ENCODE measurements around the gene FAH.
A peak's percentile ranks its signal among the peaks of the same experiment; 100 is the strongest.
"Not testable (repeated sequence)": the region's sequence is repeated elsewhere in the genome, so short reads cannot be mapped to it uniquely, and the experiment has no call there.

Gene FAH

DNA sequence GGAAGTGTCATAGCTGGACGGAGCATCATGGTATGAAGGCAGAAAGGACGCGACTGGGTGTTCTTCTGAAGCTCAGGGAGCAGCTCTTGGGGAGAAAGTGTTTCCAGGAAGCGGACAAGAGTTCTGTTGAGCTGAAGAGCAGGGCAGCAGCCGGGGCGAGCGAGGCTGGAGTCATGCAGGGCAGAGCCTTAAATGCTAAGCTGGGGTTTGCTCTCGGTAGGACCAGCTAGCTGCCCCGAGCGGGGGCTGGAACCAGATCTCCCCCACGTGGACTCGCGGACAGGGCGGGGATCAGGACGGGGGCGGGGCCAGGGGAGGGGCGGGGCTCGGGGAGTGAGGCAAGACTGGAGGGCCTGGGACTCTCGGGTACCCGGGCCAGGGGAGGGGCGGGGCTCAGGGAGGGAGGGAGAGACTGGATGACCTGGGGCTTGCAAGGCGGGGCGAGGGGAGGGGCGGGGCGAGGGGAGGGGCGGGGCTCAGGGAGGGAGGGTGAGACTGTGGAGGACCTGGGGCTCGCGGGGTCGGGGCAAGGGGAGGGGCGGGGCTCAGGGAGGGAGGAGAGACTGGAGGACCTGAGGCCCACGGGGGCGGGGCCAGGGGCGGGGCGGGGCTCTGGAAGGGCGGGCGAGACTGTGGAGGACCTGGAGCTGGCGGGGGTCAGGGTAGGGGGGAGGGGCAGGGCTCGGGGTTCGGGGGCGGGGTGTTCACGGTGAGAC, 461 bp upstream of the FAH start:
- peak; percentile 94 for DNase-seq

DNA sequence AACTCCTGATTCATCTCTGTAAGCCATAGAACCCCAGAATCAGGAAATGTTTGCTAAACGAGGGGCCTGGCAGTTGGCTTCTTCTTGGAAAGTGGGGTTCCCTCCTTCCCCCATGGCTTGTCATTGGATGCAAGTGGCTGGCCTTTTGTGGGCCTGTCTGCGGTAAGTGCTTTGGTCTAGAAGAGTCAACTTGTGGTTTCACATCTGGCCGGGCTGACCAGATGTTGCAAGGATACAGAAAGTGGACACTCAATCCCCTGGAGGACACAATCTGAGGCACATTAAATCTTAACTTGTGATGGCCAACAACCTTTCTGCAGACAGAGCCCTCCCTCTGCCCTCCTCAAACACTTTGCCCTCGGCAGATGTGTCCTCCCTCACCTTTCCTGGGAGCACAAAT, 1.1 kb downstream of the FAH start:
- no peak for DNase-seq

DNA sequence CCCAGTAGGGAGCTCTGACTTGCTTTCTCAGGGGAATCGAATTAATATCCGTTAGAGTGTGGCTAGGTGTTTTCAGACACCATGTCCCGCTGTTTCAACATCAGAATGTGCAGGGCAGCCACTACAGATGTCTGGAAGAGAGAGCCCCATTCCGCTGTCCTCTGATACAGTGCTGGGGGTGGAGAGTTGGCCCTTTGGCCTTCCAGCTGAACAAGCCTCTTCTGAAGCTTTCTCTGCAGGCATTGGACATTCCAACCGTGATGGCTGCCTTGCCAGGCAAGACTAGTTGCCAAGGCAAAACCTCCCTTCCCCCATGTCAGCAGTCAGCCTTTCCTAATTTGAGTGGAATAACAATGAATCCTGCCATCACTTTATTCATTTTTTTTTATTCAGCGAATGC, 1.5 kb downstream of the FAH start:
- no peak for DNase-seq

DNA sequence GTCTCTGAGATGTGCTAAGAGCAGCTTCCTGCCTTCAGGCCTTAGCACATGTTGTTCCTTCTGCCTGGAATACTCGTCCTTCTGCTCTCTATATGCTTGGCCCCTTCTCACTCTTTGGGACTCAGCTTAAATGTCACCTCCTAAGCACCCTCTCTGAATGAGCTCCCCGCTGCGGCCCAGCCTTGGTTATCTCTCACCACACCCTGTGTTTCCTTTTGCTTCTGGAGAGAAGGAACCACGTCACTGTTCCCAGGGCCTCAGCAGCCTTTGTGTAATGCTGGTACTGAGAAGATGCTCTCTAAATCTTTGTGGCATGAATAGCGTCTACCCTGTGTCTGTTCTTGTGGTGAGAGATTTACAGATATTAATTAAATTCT, 2.2 kb downstream of the FAH start:
- DNase-seq = no peak

DNA sequence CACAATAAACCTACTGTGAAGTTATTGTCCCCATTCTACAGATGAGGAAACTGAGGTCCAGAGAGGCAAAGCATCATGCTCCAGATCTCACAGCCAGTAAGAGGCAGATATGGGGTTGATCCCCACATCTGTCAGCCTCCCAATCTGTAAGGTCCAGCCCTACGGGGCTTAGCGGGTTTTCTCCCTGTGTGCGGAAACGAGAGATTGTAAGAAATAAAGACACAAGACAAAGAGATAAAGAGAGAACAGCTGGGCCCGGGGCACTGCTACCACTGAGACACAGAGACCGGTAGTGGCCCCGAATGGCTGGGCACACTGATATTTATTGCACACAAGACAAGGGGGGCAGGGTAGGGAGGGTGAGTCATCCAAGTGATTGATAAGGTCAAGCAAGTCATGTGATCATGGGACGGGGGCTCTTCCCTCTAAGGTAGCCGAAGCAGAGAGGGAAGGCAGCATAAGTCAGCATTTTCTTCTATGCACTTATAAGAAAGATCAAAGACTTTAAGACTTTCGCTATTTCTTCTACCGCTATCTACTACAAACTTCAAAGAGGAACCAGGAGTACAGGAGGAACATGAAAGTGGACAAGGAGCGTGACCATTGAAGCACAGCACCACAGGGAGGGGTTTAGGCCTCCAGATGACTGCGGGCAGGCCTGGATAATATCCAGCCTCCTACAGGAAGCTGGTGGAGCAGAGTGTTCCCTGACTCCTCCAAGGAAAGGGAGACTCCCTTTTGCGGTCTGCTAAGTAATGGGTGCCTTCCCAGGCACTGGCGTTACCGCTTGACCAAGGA, 2.8 kb downstream of the FAH start:
- not testable (repeated sequence) for DNase-seq

DNA sequence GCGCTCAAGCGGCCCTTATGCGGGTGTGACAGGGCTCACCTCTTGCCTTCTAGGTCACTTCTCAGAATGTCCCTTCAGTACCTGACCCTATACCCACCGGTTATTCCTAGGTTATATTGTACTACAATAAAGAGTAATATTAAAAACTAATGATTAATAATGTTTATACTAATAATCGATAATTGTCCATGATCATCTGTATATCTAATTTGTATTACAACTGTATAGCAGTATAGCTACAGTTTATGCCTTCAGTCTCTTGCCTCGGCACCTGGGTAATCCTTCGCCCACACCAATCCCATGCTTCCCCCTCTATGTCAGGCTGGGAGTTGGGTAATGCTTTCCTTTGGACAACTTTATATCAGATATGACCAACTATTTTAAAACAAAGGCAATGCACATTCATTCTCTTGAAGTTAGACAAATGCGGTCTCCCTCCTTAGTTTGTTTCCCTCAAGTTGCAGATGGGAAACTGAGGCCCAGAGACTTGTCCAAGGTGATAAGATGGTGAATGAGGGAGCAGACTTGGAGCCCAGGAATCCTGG, 3.4 kb downstream of the FAH start:
- no peak for DNase-seq

DNA sequence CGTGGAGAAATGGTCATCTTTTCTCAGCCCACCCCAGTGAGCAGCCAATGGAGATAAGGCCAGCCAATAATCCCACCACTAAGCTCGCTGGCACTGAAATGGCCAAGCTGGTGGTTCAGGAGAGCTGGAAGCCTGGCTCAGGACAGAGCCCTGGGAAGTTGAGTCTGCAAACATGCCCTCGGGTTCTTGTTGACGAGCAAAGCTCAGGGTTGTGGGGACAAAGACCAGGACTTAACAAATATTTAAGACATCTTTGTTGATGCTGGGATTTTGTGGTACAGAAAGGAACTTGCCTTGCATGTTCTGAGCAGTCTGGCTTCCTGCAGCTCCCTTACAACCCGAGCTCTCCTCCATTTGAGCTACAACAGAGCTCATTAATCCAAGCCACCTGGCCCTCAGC, 4.4 kb downstream of the FAH start:
- no peak for DNase-seq

DNA sequence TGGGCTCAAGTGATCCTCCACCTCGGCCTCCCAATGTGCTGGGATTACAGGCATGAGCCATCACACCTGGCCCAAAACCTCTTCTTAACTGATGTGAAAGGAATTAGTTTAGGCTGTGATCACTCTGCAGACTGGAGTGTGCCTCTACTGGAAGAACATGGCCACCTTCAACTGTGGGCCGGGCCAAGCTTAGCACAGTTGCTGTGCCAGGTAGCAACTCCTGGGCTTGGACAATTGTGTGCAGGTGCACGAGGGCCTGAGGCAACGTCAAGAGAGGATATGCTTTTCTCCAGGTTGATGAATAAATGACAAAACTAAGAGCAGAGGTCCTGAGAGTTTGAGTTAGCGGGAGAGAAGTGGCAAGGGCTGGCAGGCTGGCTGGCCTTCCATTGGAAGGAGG, 6.5 kb downstream of the FAH start:
- DNase-seq = no peak

DNA sequence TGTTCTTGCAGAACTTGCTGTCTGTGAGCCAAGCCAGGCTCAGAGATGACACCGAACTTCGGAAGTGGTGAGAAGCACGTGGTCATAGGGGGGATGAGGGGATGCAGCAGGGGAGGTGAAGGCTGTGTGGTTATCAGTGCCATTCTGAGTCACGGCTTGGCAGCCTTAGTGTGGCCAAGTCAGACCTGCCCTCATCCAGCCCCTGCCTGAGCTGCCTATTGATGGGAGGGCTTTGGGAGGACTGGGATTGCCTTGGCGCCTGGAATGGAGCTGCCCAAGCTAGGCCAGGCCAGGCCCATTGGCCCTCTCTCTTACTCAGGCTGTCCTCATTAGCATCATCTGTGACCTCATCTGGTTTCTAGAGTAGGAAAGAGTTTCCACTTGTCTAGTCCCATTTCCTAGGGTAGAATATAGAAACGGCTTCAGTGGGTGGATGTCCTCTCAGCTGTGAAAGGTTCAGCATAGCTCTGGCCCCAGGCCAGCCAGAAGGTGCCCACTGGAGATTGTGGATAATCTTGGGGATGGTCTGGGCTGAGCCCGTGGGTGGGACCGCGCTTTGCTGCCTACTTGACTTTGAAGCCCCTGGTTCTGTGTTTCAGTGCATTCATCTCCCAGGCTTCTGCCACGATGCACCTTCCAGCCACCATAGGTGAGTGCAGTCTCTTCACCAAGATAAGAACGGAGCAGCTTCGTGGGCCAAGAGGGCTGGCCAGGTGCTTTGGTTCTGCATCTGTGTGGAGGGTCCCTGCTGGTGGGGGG, 7.2 kb downstream of the FAH start:
- no peak for DNase-seq

DNA sequence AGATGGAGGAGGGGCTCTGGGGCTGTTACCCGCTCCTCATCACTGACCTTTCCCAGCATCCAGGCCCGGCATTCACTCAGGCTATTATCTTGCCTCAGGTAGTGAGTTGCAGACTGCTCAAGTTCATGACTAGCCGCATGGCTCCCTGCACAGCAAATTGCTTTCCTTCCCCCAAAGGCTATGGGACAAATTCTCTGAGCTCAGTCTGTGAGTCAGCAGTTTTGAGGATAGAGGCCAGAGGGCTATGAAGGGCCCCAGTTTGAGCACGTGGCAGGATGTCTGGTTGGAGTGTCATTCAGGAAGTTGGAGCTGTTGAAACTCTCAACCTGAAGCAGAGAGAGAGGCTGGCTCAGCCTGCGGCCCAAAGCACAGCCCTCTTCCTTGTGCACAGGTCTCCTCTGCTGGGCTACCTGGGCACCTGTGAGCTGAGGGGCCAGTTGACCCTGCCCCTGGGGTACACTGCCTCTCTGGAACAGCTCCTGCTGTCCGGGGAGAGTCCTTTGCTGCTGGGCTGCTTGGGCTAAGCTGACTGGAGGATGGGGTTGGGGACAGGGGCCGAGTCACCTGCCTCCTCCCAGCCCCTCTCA, 7.9 kb downstream of the FAH start:
- DNase-seq = peak; percentile 42

DNA sequence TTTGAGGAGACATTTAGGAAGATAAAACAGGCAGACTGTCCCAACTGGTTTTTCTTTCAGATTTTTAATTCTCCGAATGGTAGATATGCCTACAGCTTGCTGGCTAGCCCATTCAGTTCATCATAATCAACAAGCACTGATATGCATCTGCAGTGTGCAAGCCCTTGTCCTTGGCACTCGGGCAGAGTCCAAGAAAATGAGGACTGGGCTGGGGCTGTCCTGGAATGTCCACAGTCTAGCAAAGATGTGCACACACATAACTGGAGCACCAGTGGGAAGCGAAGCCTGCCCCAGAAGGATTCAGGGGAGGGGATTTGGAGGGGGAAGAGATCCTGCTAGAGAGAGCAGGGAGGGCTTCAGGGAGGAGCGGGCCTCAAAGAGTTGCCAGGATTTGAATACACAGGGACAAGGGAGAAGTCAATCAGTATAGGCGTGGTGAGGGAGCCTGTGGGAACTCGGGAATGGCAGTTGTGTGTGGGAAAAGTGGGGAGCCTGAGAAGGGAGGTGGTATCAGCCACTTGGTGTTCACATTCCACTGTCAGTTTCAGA, 8.7 kb downstream of the FAH start:
- no peak for DNase-seq

DNA sequence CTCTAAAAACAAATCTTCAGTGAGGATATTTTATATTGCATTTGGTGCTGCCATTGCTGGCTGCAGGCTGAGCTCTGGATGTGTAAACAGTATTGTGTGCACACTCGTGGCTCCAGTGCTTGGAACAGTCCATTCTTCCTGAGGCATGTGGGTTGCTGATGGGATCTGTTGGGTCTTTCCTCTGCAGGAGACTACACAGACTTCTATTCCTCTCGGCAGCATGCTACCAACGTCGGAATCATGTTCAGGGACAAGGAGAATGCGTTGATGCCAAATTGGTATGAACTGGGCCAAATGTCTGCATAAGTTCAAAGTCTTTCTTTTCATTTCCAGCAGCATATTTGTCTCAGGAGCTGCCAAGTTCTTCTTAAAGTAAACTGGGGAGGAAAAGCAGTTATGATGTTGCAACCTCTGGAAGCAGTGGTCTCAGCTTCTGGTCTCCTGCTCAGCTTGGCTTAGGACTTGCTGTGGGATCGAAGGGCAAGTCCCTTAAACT, 9.3 kb downstream of the FAH start:
- no peak for DNase-seq

DNA sequence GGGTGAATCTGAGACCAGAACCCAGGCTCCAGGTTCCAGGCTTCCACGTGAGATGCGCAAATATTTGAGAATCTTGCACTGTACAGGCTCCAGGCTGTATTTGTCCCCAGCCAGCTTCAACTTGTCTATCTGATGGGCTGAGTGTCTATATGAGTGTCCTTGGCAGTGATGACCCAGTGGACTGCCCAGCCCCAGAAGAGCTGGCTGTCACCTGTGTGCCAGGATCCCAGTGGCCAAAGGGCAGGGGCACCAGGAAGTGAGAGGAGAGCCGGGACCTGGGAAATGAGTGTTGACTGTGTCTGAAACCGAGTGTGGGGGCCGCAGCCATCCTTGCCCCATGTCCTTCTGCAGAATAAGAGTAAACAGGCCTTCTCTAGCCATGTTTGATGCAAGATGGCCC, 10.4 kb downstream of the FAH start:
- DNase-seq = no peak

DNA sequence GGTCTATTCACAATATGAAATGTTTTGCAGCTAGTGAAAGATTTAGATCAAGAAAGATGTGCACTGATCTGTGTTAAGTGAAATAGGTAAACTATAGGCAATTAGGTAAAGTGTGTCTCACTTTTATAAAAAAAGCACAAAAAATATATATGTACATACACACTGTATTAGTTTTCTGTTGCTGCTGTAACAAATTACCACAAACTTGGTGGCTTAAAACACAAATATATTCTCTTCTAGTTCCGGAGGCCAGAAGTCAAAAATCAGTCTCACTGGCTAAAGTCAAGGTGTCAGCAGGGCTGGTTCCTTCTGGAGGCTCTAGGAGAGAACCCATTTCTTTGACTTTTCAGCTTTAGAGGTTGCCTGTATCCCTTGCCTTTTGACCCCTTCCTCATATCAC, 11.1 kb downstream of the FAH start:
- DNase-seq = no peak

DNA sequence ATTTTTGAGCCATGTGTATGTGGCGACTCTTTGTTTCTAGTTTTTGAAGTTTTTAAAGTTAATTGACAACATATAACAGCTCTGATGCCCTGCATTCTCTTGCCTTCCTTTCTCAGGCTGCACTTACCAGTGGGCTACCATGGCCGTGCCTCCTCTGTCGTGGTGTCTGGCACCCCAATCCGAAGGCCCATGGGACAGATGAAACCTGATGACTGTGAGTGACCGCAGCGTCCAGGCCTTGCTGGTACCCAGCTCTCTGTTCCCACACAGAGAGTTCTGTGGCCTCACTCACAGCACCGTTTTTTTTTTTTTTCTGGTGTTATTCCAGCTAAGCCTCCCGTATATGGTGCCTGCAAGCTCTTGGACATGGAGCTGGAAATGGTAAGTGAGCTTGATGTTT, 15.1 kb downstream of the FAH start:
- DNase-seq = no peak

DNA sequence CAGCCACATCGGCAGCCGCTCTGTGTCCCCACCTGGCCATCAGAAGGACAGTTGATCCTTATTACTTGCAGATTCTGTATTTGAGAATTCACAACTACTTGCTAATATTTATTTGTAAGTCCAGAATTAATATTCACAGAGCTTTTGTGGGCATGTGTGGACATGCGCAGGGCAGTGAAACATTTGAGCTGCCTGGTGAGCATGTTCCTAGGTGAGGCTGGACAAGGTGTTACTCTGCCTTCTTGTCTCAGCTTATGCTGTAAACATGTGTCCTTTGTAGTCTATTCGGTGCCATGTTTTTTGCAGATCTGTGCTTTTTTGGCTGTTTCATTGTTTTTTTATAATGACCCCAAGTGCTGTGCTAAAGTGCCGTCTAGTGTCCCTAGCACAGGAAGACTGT, 15.6 kb downstream of the FAH start:
- DNase-seq = no peak

DNA sequence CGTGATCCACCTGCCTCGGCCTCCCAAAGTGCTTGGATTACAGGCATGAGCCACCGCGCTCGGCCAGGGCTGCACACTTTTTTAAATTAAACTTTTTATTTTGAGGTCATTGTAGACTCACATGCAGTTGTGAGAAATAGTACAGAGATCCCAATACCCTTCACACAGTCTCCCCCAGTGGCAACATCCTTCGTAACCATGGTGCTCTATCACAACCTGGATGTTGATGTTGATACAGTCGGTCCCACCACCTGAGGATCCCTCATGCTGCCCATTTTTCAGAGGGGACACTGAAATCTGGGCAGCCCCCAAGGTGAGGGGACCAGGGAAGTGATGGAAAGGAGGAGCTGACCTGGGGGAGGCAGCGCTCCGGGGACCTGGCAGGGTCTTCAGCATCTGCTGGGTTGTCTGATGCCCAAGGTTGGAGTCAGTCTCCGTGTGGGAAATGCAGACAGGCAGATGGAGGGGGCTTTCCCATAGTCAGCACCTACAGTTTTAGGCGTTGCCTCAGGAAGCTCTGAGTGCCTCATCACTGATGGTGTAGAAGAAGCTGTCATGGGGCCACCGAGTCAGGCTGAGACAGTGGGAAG, 17.1 kb downstream of the FAH start:
- DNase-seq = no peak

DNA sequence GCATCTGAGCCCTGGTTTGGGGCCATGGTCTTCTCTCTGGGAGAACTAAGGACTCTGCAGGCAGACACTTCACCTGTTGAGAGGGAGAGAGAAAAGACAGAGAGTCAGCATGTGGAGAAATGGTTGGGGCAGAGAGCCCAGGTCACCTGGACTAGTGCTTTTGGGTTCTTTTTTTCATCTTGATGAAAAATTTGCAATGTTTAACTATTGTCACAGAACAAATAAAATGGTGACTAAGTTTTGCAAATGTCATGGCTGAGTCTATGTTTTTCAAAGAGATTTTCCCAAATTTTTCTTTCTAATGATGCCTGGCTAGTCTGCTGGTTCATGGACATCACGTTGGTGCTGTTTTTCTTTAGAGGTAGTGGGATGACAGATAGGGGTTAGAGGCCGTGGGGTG, 17.8 kb downstream of the FAH start:
- DNase-seq = no peak

DNA sequence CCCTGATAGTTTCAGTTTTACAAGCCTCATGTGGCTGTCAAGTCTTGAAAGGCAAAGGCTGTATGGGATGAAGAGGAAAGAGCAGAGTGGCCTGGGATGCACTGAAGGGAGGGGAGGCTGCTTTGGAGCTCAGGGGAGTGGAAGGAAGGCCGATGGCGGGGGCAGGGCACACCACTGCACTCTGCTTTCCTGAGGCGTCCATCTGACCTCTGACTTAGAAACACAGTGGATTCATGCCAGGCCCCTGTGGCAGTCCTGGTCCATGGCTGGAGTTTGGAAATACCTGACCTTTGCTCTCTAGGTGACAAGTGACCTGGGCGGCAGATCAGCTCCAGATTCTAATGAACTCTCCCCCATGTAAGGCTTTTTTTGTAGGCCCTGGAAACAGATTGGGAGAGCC, 19.0 kb downstream of the FAH start:
- DNase-seq = no peak

DNA sequence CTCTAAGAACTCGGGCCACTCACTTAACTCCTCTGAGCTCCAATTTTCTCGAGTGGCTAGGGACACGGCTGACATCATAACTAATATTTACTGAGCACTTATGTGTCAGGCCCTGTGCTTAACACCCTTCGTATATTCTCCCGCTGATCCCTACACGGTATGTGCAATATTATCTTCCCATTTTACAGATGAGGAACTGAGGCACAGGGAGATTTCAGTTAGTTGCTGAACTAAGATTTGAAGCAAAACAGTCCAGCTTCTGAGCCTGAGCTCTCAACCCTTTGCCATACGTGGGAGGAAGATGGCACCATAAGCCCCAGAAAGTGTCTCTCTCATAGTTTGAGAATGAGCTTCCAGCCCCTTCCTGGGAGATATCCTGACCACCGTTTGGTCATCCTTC, 19.6 kb downstream of the FAH start:
- DNase-seq = no peak

DNA sequence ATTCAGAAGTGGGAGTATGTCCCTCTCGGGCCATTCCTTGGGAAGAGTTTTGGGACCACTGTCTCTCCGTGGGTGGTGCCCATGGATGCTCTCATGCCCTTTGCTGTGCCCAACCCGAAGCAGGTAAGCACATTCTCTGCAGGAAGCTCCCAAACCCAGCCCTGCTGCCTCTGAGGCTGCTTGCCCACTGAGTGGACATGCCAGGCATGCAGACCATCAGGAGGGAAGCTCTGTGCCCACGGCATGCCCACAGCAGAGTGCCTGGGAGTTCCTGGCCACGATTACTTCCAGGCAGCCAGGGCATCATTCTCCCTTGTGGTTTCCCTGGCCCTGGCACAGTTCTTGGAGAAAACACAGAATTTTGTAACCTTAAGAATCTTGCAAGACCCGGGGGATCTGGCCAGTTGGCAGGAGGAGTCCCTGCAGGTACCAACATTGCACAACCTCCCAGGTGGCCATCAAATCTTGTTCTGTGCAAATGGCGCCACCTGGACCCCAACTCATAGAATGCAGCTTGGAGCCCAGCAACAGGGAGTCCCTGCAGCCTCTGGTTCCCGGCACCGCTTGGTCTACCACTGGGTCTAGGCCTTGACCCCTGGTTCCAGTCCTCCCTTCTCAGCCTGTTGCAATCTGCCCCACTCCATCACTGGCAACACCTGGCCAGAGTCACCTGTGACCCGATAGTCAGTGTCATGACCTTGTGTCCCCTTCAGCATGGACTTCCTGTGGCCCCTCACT, 20.4 kb downstream of the FAH start:
- DNase-seq = peak; percentile 84

All from stimulated activated CD8-positive, alpha-beta memory T cell treated with anti-CD3 and anti-CD28 coated beads, Interleukin-4, amount 100 ng/mL, for 48 hours (primary cell).